ENCODE measurements around the gene SLC25A13. TPM values are rescaled to one million over a fixed set of nuclear protein-coding genes. Genes with fewer than 3 reads are reported as not detected.

SLC25A13 gene
- total RNA-seq, 1 experiment from 2014 or later = 102 TPM

GRCh38 chr7:96151889-96152288 is 170.0 kb downstream of the SLC25A13 start:
- CTCF ChIA-PET = no interaction called here
- intact Hi-C loops (cut with micrococcal nuclease; ENCODE audit: unreplicated experiment) = no loop called here

GRCh38 chr7:96144260-96144526 is 177.7 kb downstream of the SLC25A13 start:
- H3K27me3 Mint-ChIP-seq (ENCODE audit: insufficient read depth, unreplicated experiment) = no peaks in the 10 kb centered on the region
- POLR2A ChIA-PET = no interaction called here
- intact Hi-C loops (cut with micrococcal nuclease; ENCODE audit: unreplicated experiment) = no loop called here

More at GRCh38 chr7:96151889-96152288, 170.0 kb downstream of the SLC25A13 start:
- Histone ChIP-seq H3K27me3 (replicated peaks; ENCODE audit: control insufficient read depth, insufficient read depth, low read length) (no peaks in the 10 kb centered on the region), H3K36me3 (ENCODE audit: control insufficient read depth, insufficient read depth, low read length) (peaks cover 4% of the 10 kb centered on the region), H3K4me3 (ENCODE audit: low read depth, low read length) (no peak overlapping the region), H3K9me3 (no peaks in the 10 kb centered on the region), H3K4me1 (no peaks in the 10 kb centered on the region)
- H3K36me3 Mint-ChIP-seq (ENCODE audit: insufficient read depth, unreplicated experiment) = peaks cover 38% of the 10 kb centered on the region
- no peak overlapping the region for H3K4me3 Mint-ChIP-seq (ENCODE audit: unreplicated experiment)
- peaks cover 6% of the 10 kb centered on the region for H3K4me1 Mint-ChIP-seq (ENCODE audit: low read depth, unreplicated experiment)
- no peak overlapping the region for H3K27ac Mint-ChIP-seq (ENCODE audit: unreplicated experiment)
- H3K27me3 Mint-ChIP-seq (ENCODE audit: insufficient read depth, unreplicated experiment) = no peaks in the 10 kb centered on the region
- TF ChIP-seq CTCF (IDR thresholded peaks at IDR 0.05; ENCODE audit: insufficient read depth in 1 of 2, low read depth in 1 of 2, low read length in 1 of 2, severe bottlenecking in 1 of 2, unreplicated experiment in 1 of 2) = no peak
- BruUV-seq (replicated peaks) = no TSS peak
- no peak for DNase-seq
- H3K9me3 Mint-ChIP-seq (ENCODE audit: unreplicated experiment) = no peaks in the 10 kb centered on the region
- POLR2A ChIA-PET = no interaction called here

GRCh38 chr7:96143495-96144259 is 178.2 kb downstream of the SLC25A13 start:
- H3K27me3 ChIP-seq (replicated peaks; ENCODE audit: control insufficient read depth, insufficient read depth, low read length) = no peaks in the 10 kb centered on the region
- peaks cover 47% of the 10 kb centered on the region for H3K36me3 Mint-ChIP-seq (ENCODE audit: insufficient read depth, unreplicated experiment)
- ChIA-PET CTCF (no interaction called here), POLR2A (no interaction called here)
- H3K36me3 ChIP-seq (ENCODE audit: control insufficient read depth, insufficient read depth, low read length) = peaks cover 1% of the 10 kb centered on the region
- no peak overlapping the region for H3K4me3 Mint-ChIP-seq (ENCODE audit: unreplicated experiment)
- no peaks in the 10 kb centered on the region for H3K4me1 ChIP-seq
- H3K27me3 Mint-ChIP-seq (ENCODE audit: insufficient read depth, unreplicated experiment) = no peaks in the 10 kb centered on the region
- no peaks in the 10 kb centered on the region for H3K9me3 Mint-ChIP-seq (ENCODE audit: unreplicated experiment)
- DNase-seq = no peak
- no TSS peak for BruUV-seq (replicated peaks)
- H3K4me1 Mint-ChIP-seq (ENCODE audit: low read depth, unreplicated experiment) = no peaks in the 10 kb centered on the region
- H3K27ac Mint-ChIP-seq (ENCODE audit: unreplicated experiment) = no peak overlapping the region
- intact Hi-C loops (cut with micrococcal nuclease; ENCODE audit: unreplicated experiment) = no loop called here
- no peak overlapping the region for H3K4me3 ChIP-seq (ENCODE audit: low read depth, low read length)
- H3K9me3 ChIP-seq = no peaks in the 10 kb centered on the region
- TF ChIP-seq CTCF (IDR thresholded peaks at IDR 0.05; ENCODE audit: insufficient read depth in 1 of 2, low read depth in 1 of 2, low read length in 1 of 2, severe bottlenecking in 1 of 2, unreplicated experiment in 1 of 2) = no peak

More at GRCh38 chr7:96144260-96144526, 177.7 kb downstream of the SLC25A13 start:
- no peaks in the 10 kb centered on the region for H3K9me3 Mint-ChIP-seq (ENCODE audit: unreplicated experiment)
- H3K27me3 ChIP-seq (replicated peaks; ENCODE audit: control insufficient read depth, insufficient read depth, low read length) = no peaks in the 10 kb centered on the region
- no peaks in the 10 kb centered on the region for H3K4me1 Mint-ChIP-seq (ENCODE audit: low read depth, unreplicated experiment)
- CTCF ChIA-PET = no interaction called here
- peaks cover 1% of the 10 kb centered on the region for H3K36me3 ChIP-seq (ENCODE audit: control insufficient read depth, insufficient read depth, low read length)
- BruUV-seq (replicated peaks) = no TSS peak
- H3K4me3 Mint-ChIP-seq (ENCODE audit: unreplicated experiment) = no peak overlapping the region
- no peaks in the 10 kb centered on the region for H3K9me3 ChIP-seq
- H3K27ac Mint-ChIP-seq (ENCODE audit: unreplicated experiment) = no peak overlapping the region
- peaks cover 48% of the 10 kb centered on the region for H3K36me3 Mint-ChIP-seq (ENCODE audit: insufficient read depth, unreplicated experiment)
- no peak for DNase-seq
- no peaks in the 10 kb centered on the region for H3K4me1 ChIP-seq
- TF ChIP-seq CTCF (IDR thresholded peaks at IDR 0.05; ENCODE audit: insufficient read depth in 1 of 2, low read depth in 1 of 2, low read length in 1 of 2, severe bottlenecking in 1 of 2, unreplicated experiment in 1 of 2) = no peak
- H3K4me3 ChIP-seq (ENCODE audit: low read depth, low read length) = no peak overlapping the region

Measured in Caco-2 (cell line).